A549 (cell line): ENCODE results near the gene ADSS1. TPM values are rescaled to one million over a fixed set of nuclear protein-coding genes. Genes with fewer than 3 reads are reported as not detected.

ENCODE experiments used
- ATAC-seq, 2 experiments: fragments of 200-7000 bp in 1 of 2; fragments of >200 bp in 1 of 2; cut with Nextera tagmentation in 1 of 2; cut with Tn5 transposase in 1 of 2; 3 replicates each; pipeline versions ENCODE4 v1.8.0 to v1.9.1; 2018 to 2020; ENCODE audit warnings: mild to moderate bottlenecking in 1 of 2, moderate library complexity in 1 of 2
- CTCF ChIA-PET: fragments of 300-600 bp; sonication (Branson Sonifier 250); formaldehyde crosslinking; extraction: SDS; loops from one replicate; lab custom pipeline; 2021; ENCODE audit warnings: antibody characterized with exemption, inconsistent platforms; lab: Yijun Ruan, JAX
- POLR2A ChIA-PET: fragments of 350-600 bp; formaldehyde crosslinking; extraction: SDS; loops from one replicate; lab custom pipeline; 2021; ENCODE audit warnings: antibody characterized with exemption, inconsistent platforms; lab: Yijun Ruan, JAX
- DNase-seq, 2 experiments: peaks; one replicate each; pipeline versions ENCODE4 v3.0.0 to v3.0.0-alpha.2; 2011 to 2016; ENCODE audit warnings: low read depth in 1 of 2, low spot score in 1 of 2
- FAIRE-seq: peaks from 2 replicates; lab custom pipeline; 2011; peaks lifted over from hg19 to GRCh38; lab: Jason Lieb, UNC
- H3K27ac ChIP-seq, 2 experiments: fragments of >200 bp; sonication (Bioruptor Twin); formaldehyde crosslinking; 3 replicates each; pipeline ENCODE4 v1.5.1; 2016 to 2017
- H3K4me1 ChIP-seq: fragments of >200 bp; sonication (Bioruptor Twin); formaldehyde crosslinking; 3 replicates; pipeline ENCODE4 v1.6.1; 2016
- H3K4me2 ChIP-seq: fragments of >200 bp; sonication (Bioruptor Twin); formaldehyde crosslinking; 3 replicates; pipeline ENCODE4 v1.6.1; 2016
- H3K4me3 ChIP-seq: fragments of >200 bp; sonication (Bioruptor Twin); formaldehyde crosslinking; 3 replicates; pipeline ENCODE4 v1.5.1; 2016
- H3K9me3 ChIP-seq: fragments of >200 bp; sonication (Bioruptor Twin); formaldehyde crosslinking; 3 replicates; pipeline ENCODE4 v1.6.1; 2016
- BHLHE40 ChIP-seq: IDR thresholded peaks from 2 replicates; pipeline ENCODE4 v1.6.1; 2012; ENCODE audit warnings: low read depth, low read length, inconsistent platforms
- CBX8 ChIP-seq: fragments of 200-600 bp; sonication (generic); IDR thresholded peaks from 2 replicates; pipeline ENCODE4 v1.6.1; 2016
- E2F6 ChIP-seq: IDR thresholded peaks from 2 replicates; pipeline ENCODE4 v1.6.1; 2012; ENCODE audit warnings: low read depth, borderline replicate concordance
- EHF ChIP-seq: fragments of 250-450 bp; sonication (Bioruptor Pico); IDR thresholded peaks from 2 replicates; pipeline ENCODE4 v1.5.0; 2020; ENCODE audit warnings: mild to moderate bottlenecking
- ESRRA ChIP-seq: fragments of 150-350 bp; IDR thresholded peaks from 2 replicates; pipeline ENCODE4 v1.6.1; 2014; ENCODE audit warnings: mild to moderate bottlenecking, low read length, borderline replicate concordance
- FOSL2 ChIP-seq, 2 experiments: fragments of 450-650 bp in 1 of 2; fragments of >200 bp in 1 of 2; sonication (Bioruptor Twin) in 1 of 2; formaldehyde crosslinking; IDR thresholded peaks; 2 replicates each; pipeline versions ENCODE4 v1.5.0 to v1.6.1; 2016 to 2020; ENCODE audit warnings: mild to moderate bottlenecking in 1 of 2, moderate library complexity in 1 of 2
- GATA3 ChIP-seq: IDR thresholded peaks from 2 replicates; pipeline ENCODE4 v1.6.1; 2012; ENCODE audit warnings: borderline replicate concordance
- HDAC2 ChIP-seq: fragments of 200-600 bp; sonication (generic); IDR thresholded peaks from 2 replicates; pipeline ENCODE4 v1.6.1; 2016
- HES2 ChIP-seq: fragments of >200 bp; sonication (Bioruptor Twin); formaldehyde crosslinking; IDR thresholded peaks from 2 replicates; pipeline ENCODE4 v1.6.1; 2016
- HOXB13 ChIP-seq: fragments of 250-450 bp; sonication (Bioruptor Pico); IDR thresholded peaks from 2 replicates; pipeline ENCODE4 v1.5.0; 2020; ENCODE audit warnings: low read depth, mild to moderate bottlenecking, moderate library complexity
- JUN ChIP-seq, 2 experiments: fragments of >200 bp; sonication (Bioruptor Twin); formaldehyde crosslinking; IDR thresholded peaks; 2 replicates in 1 of 2; 3 replicates in 1 of 2; pipeline ENCODE4 v1.6.1; 2016 to 2017
- JUNB ChIP-seq: fragments of >200 bp; sonication (Bioruptor Twin); formaldehyde crosslinking; IDR thresholded peaks from 2 replicates; pipeline ENCODE4 v1.6.1; 2016
- KDM1A ChIP-seq: fragments of 200-600 bp; sonication (generic); IDR thresholded peaks from 2 replicates; pipeline ENCODE4 v1.6.1; 2016; ENCODE audit warnings: low read depth, mild to moderate bottlenecking
- MAFK ChIP-seq: fragments of 450-650 bp; IDR thresholded peaks from 2 replicates; pipeline ENCODE4 v1.6.1; 2014; ENCODE audit not compliant: partially characterized antibody
- MAX ChIP-seq: IDR thresholded peaks from 2 replicates; pipeline ENCODE4 v1.6.1; 2012
- MAZ ChIP-seq: fragments of 150-350 bp; IDR thresholded peaks from 2 replicates; pipeline ENCODE4 v1.6.1; 2014; ENCODE audit warnings: antibody characterized with exemption, low read depth, low read length, borderline replicate concordance
- NR3C1 ChIP-seq: fragments of >200 bp; sonication (Bioruptor Twin); formaldehyde crosslinking; IDR thresholded peaks from 3 replicates; pipeline ENCODE4 v1.6.1; 2017
- POLR2A ChIP-seq: IDR thresholded peaks from 2 replicates; pipeline ENCODE4 v1.6.1; 2012; ENCODE audit warnings: mild to moderate bottlenecking, low read length
- POLR2AphosphoS2 ChIP-seq: conservative IDR thresholded peaks from 2 replicates; pipeline ENCODE4 v1.6.1; 2012; ENCODE audit warnings: low read length, improper control_type of control experiment, inconsistent platforms
- RFX5 ChIP-seq: fragments of 450-650 bp; IDR thresholded peaks from 2 replicates; pipeline ENCODE4 v1.7.1; 2014; ENCODE audit warnings: antibody characterized with exemption, mild to moderate bottlenecking, moderate library complexity
- RNF2 ChIP-seq: fragments of 200-600 bp; sonication (generic); IDR thresholded peaks from 2 replicates; pipeline ENCODE4 v1.6.1; 2016; ENCODE audit warnings: low read depth, mild to moderate bottlenecking, antibody characterized with exemption, moderate library complexity, borderline replicate concordance
- SMC3 ChIP-seq: fragments of >200 bp; sonication (Bioruptor Twin); formaldehyde crosslinking; IDR thresholded peaks from 3 replicates; pipeline ENCODE4 v1.6.1; 2018; ENCODE audit warnings: inconsistent platforms
- TFCP2L1 ChIP-seq: fragments of 250-450 bp; sonication (Bioruptor Pico); IDR thresholded peaks from 2 replicates; pipeline ENCODE4 v1.5.0; 2021; ENCODE audit warnings: mild to moderate bottlenecking
- TP53 ChIP-seq: fragments of 250-450 bp; sonication (Bioruptor Pico); IDR thresholded peaks from 2 replicates; pipeline ENCODE4 v1.5.0; 2021; ENCODE audit warnings: mild to moderate bottlenecking, moderate library complexity
- USF2 ChIP-seq: fragments of 450-650 bp; IDR thresholded peaks from 2 replicates; pipeline ENCODE4 v1.6.1; 2014; ENCODE audit warnings: antibody characterized with exemption
- ZFP36 ChIP-seq: fragments of 450-650 bp; IDR thresholded peaks from 2 replicates; pipeline ENCODE4 v1.6.1; 2014; ENCODE audit warnings: borderline replicate concordance; ENCODE audit not compliant: partially characterized antibody
- ZNF302 ChIP-seq: fragments of 250-450 bp; sonication (Bioruptor Pico); IDR thresholded peaks from 2 replicates; pipeline ENCODE4 v1.9.0; 2021; ENCODE audit warnings: inconsistent platforms, mild to moderate bottlenecking, moderate library complexity
- WGBS: methylation state at CpG from one replicate; pipeline ENCODE4 v1.1.6; 2017; ENCODE audit errors: missing lambda C conversion rate; 5-methylcytosine and 5-hydroxymethylcytosine counted together
- polyA plus RNA-seq, 4 experiments: library from polyadenylated mRNA; depleted of rRNA in 3 of 4; stranded (reverse); fragments of >200 nt; fragmentation: RNase III in 1 of 4; extraction: RNeasy Plus Mini Kit Qiagen cat#74134 plus additional on column Dnase treatment in 1 of 4; gene quantifications; 2 replicates in 3 of 4; 3 replicates in 1 of 4; pipeline ENCODE4 v1.2.3, GENCODE V29; 2011 to 2017

The ADSS1 gene
- polyA plus RNA-seq, 2 of the 4 experiments (the other 2 are of a cell fraction), result 6.2 to 10.1 TPM

DNA sequence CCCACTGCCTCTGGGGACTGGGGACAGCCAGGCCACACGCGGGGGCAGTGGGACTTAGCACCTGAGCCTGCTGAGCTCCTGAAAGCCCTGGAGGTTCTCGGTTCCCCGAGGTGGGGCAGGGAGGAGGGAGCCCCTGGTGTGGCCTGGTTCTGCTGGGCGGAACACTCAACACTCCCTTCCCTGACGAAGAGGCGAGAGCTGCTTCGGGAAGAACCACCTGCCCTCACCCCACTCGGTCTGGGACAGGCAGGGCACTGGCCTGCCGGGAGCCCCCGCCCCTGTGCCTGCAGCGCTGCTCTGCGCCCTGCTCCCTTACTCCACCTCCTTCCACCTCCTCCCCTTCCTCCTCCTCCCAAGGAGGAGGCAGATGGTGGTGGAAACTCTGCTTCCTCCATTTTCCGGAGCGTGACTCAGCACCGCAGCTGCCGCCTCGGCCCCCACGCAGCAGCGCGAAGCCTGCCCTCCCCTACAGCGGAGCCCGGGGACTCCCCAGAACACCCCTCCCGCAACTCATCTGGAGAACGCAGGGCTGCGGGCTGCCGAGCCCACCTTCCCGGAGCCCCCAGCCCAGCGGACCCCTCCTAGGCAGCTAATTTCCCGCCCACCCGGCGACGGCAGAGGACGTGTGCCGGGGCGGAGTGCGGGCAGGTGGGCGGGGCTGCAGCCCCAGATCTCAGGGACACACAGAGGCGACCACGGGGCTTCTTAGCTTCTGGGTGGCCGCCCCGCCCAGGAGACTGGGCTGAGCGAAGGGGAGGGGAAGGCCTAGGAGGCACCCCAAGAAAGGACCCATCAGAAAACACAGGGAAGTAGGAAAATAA, 46.3 kb upstream of the ADSS1 start (continued):
- TF ChIP-seq JUNB, result no peak
- peak; percentile 80 for TF ChIP-seq HOXB13 (CRISPR knock-in tag)

GRCh38 chr14:104678346-104678745, 45.7 kb upstream of the ADSS1 start:
- DNase-seq (no peak), ATAC-seq (peak; percentile 1 to 4; a peak in 3 of 6 replicates), FAIRE-seq (no peak)
- TF ChIP-seq BHLHE40, result no peak
- no peak for TF ChIP-seq KDM1A
- TF ChIP-seq HES2, result no peak
- TF ChIP-seq GATA3, result no peak
- no peak for TF ChIP-seq RFX5
- TF ChIP-seq NR3C1, result no peak
- H3K9me3 ChIP-seq, result no peaks in the 10 kb centered on the region
- H3K27ac ChIP-seq, result peak overlapping the region; percentile 98 to 100
- H3K4me3 ChIP-seq, result peak overlapping the region; percentile 39
- CTCF ChIA-PET, result interaction anchor here (0.7 to 7.6 kb wide), 10 partner anchors 10 to 44 kb away, joined by 3 to 117 read pairs (median 4); partner anchors contain the start of gene INF2
- 16% methylated on average over 12 of the region's 13 CpGs for WGBS
- peak overlapping the region; percentile 87 for H3K4me2 ChIP-seq
- H3K4me1 ChIP-seq, result peaks cover 67% of the 10 kb centered on the region
- POLR2A ChIA-PET, result interaction anchor here (1.8 to 2.2 kb wide), 5 partner anchors 10 to 74 kb away, joined by 4 to 29 read pairs (median 8); partner anchors contain the start of gene SIVA1

DNA sequence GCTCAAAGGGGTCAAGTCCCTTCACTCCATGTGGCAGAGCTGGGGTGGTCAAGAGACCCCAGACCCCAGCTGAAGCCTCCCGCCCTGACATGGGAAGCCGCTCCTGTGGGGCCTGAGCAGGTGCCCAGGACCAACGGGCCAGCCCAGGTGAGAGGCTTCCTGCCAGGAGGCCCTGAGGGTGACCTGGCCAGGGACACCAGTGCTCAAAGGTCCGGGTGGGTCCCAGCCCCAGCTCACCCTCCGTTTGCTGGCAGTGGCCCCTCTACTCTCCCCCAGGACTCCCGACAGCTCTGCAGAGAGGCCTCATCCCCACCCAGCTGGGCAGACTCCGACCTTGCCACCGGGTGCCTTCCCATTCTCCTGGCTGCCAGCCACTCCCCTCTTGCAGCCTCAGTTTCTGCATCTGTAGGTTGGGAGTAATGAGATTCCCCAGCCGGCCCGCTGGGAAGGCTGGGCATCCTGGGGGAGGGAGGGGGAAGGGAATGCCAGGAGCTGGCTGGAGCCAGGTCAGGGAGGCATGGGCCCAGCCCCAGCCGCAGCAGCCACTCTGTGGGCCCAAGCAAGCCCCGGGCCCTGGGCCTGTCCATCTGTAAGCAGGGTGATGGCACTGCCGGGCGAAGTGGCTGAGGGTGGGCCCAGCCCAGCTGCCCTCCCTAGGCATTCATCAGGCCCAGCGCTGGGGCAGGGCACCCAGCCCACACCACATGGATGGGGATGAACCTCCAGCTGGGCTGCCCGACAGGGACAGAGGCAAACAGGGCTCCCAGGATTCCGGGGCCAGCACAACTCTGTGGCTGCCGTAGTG, 44.9 kb upstream of the ADSS1 start:
- Histone ChIP-seq H3K4me1 (peaks cover 73% of the 10 kb centered on the region), H3K27ac (peak overlapping the region; percentile 98 to 100), H3K9me3 (no peaks in the 10 kb centered on the region), H3K4me2 (peak overlapping the region; percentile 87)
- no peak for ATAC-seq
- ChIA-PET POLR2A (interaction anchor here (1.3 to 3.9 kb wide), 4 partner anchors 9 to 13 kb away, joined by 8 to 29 read pairs (median 16); no protein-coding TSS in a partner anchor), CTCF (interaction anchor here (1.1 to 7.6 kb wide), 8 partner anchors 9 to 44 kb away, joined by 4 to 117 read pairs (median 9); no protein-coding TSS in a partner anchor)
- WGBS, result 60% methylated on average over 5 of the region's 18 CpGs
- DNase-seq, result no peak
- no peak for FAIRE-seq
- TF ChIP-seq HOXB13 (CRISPR knock-in tag) (0 out of 2 replicates have a peak, but pooled peaks have one; percentile 22), EHF (no peak), HDAC2 (0 out of 2 replicates have a peak, but pooled peaks have one; percentile 30), TP53 (CRISPR knock-in tag) (no peak), FOSL2 (IDR thresholded peaks at IDR 0.05) (no peak), FOSL2 (CRISPR knock-in tag; IDR thresholded peaks at IDR 0.05) (no peak), MAX (0 out of 2 replicates have a peak, but pooled peaks have one; percentile 46), ZFP36 (no peak), CBX8 (no peak), KDM1A (peak; percentile 80; the same call in 1 of the 2 replicates), POLR2A (peak; percentile 25; the same call in 1 of the 2 replicates)
- TF ChIP-seq, all 56 proteins: peak for 5
- peak overlapping the region; percentile 39 for H3K4me3 ChIP-seq

DNA sequence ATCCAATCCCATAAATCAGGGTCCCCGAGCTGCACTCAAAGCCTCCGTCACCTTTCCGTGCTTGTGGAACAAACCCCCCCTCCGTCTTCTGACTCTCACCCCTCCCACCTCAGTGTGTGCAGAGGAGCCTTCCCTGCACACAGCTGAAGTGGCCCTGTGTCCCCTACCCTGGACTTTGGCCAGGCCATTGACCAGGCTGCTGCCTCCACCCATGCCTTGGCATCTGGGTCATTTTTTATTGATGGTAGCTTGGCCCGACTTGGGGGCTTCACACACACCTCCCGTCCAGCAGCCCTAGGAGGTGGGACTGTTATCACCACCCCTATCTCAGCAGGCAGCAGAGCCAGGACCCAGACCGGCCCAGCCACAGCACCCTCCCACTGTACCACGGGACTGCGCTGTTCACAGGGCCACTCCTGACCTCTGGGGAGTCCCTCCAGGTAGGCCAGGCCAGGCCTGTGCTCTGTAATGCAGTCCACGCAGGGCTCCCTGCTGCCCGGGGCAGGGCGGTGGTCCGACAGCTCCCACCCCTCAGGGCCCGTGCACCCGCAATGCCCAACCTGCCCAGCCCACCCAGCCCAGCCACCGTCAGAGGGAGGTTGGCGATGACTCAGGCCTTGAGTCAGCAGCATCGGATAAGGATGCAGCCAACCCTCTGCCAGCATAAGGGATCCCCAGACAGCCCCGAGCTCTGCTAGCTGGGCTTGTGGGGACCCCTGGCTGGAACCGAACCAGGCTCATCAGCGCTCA, 43.8 kb upstream of the ADSS1 start:
- POLR2A ChIA-PET, result interaction anchor here (0.7 to 3.9 kb wide), 5 partner anchors 8 to 621 kb away, joined by 3 to 19 read pairs (median 4); partner anchors contain the start of gene BRF1
- no peaks in the 10 kb centered on the region for H3K9me3 ChIP-seq
- peaks cover 78% of the 10 kb centered on the region for H3K4me1 ChIP-seq
- H3K27ac ChIP-seq, result peak overlapping the region; percentile 98 to 100
- FAIRE-seq (no peak), ATAC-seq (peak; percentile 51 to 66), DNase-seq (peak; percentile 83 to 85)
- H3K4me2 ChIP-seq, result peak overlapping the region; percentile 87
- WGBS, result 22% methylated on average over 6 of the region's 21 CpGs
- CTCF ChIA-PET, result interaction anchor here (0.7 to 7.6 kb wide), 15 partner anchors 8 to 116 kb away, joined by 3 to 117 read pairs (median 8); partner anchors contain the start of gene INF2
- H3K4me3 ChIP-seq, result peak overlapping the region; percentile 38
- TF ChIP-seq JUNB (peak; percentile 37; the same call in 1 of the 2 replicates), MAFK (peak; percentile 42), SMC3 (no peak), ESRRA (no peak), RNF2 (no peak), TFCP2L1 (CRISPR knock-in tag) (no peak), POLR2AphosphoS2 (no peak), JUN (IDR thresholded peaks at IDR 0.05) (peak in 1 of 2 experiments; percentile 42; a peak in 1 of 5 replicates), E2F6 (no peak), ZNF302 (CRISPR knock-in tag) (no peak), TP53 (CRISPR knock-in tag) (no peak), GATA3 (peak; percentile 40; the same call in 1 of the 2 replicates), USF2 (no peak), MAZ (no peak)
